ENCODE data around the gene GFER. TPM values are rescaled to one million over a fixed set of nuclear protein-coding genes. Genes with fewer than 3 reads are reported as not detected.

The GFER gene
- total and polyA plus RNA-seq, 10 of the 15 experiments (the other 5 are each of a cell fraction or from before 2014, with no cell fraction given), result 2.4 to 57.7 (median 31.3) TPM

GRCh38 chr16:1946495-1947368 is 37.3 kb upstream of the GFER start:
- H3K79me2 ChIP-seq (ENCODE audit: control insufficient read depth, insufficient read depth, low read length), result peaks cover 10% of the 10 kb centered on the region
- no peaks in the 10 kb centered on the region; a peak in 1 of 4 replicates for H3K27me3 ChIP-seq (replicated peaks in 1 of 2; ENCODE audit: control insufficient read depth in 2 of 2, insufficient read depth in 2 of 2, low read length in 1 of 2)
- H3K4me3 ChIP-seq, result no peak overlapping the region
- H3K9ac ChIP-seq (ENCODE audit: control insufficient read depth, insufficient read depth, low read length), result no peak overlapping the region
- DNase-seq (ENCODE audit: low read depth, low spot score) (no peak), FAIRE-seq (no peak), ATAC-seq (no peak)
- no peaks in the 10 kb centered on the region for H3K36me3 ChIP-seq (ENCODE audit: control insufficient read depth in 2 of 2, insufficient read depth in 2 of 2, low read length in 1 of 2)
- 71% methylated on average over 38 of the region's 38 CpGs for WGBS (ENCODE audit: insufficient coverage, insufficient replicate concordance, low lambda C conversion rate, missing lambda C conversion rate)
- in situ Hi-C loops (cut with MboI) (no loop called here), intact Hi-C loops (cut with micrococcal nuclease; ENCODE audit: unreplicated experiment) (no loop called here)
- POLR2A ChIA-PET, result no interaction called here
- H3K4me1 ChIP-seq (ENCODE audit: control insufficient read depth, insufficient read depth, low read length), result peaks cover 9% of the 10 kb centered on the region; the same call in 1 of the 2 replicates
- H3K9me3 ChIP-seq (replicated peaks; ENCODE audit: control insufficient read depth, insufficient read depth, low read length), result no peaks in the 10 kb centered on the region
- TF ChIP-seq RAD51 (IDR thresholded peaks at IDR 0.05) (no peak), CHD4 (IDR thresholded peaks at IDR 0.05) (no peak), USF1 (IDR thresholded peaks at IDR 0.05; ENCODE audit: borderline replicate concordance, extremely low read length, insufficient read depth, low read depth, low read length) (no peak), CEBPZ (IDR thresholded peaks at IDR 0.05; ENCODE audit: low read depth, low read length) (no peak), BCL11A (IDR thresholded peaks at IDR 0.05; ENCODE audit: low read depth, low read length) (no peak), YBX1 (IDR thresholded peaks at IDR 0.05) (no peak), E4F1 (IDR thresholded peaks at IDR 0.05; ENCODE audit: borderline replicate concordance, partially characterized antibody) (no peak)
- H2AFZ ChIP-seq (ENCODE audit: control insufficient read depth, low read depth, low read length), result no peak overlapping the region
- H3K27ac ChIP-seq (ENCODE audit: control insufficient read depth, insufficient read depth), result no peak overlapping the region
- CTCF ChIA-PET, result interaction anchor here (1.8 kb wide), 1 partner anchor 14 kb away, joined by 4 read pairs; no protein-coding TSS in a partner anchor
- H4K20me1 ChIP-seq (ENCODE audit: control insufficient read depth, insufficient read depth), result no peaks in the 10 kb centered on the region
- RAD21 ChIA-PET (ENCODE audit: unreplicated experiment), result no interaction called here
- H3K4me2 ChIP-seq (ENCODE audit: control insufficient read depth, insufficient read depth), result no peak overlapping the region
- SMC1A ChIA-PET (ENCODE audit: uncharacterized antibody, unreplicated experiment), result no interaction called here
- no TSS peak for BruUV-seq (replicated peaks)
